Stimulated activated CD4-positive, alpha-beta T cell treated with anti-CD3 and anti-CD28 coated beads, Interleukin-1b, Interleukin-23, amount 100 ng/mL, for 24 hours (primary cell): Measurements from ENCODE around the gene TLR9.
A peak's percentile ranks its signal among the peaks of the same experiment; 100 is the strongest.
"Not testable (repeated sequence)": the region's sequence is repeated elsewhere in the genome, so short reads cannot be mapped to it uniquely, and the experiment has no call there.

Experiments
- DNase-seq, 4 experiments: peaks; one replicate each; pipeline ENCODE4 v3.0.0-alpha.2; 2020; ENCODE audit warnings: low read depth in 4 of 4, low spot score in 1 of 4

Gene TLR9

GRCh38 chr3:52225452-52226228 is at the start of gene TLR9:
TSS of gene TLR9 (minus strand) at chr3:52225645. CDS start at chr3:52225529, 116 bp downstream.
- no peak for DNase-seq

- DNase-seq = not testable (repeated sequence)
Measured at GRCh38 chr3:52274781-52275180, 49.3 kb upstream of the TLR9 start.

- no peak for DNase-seq
Measured at GRCh38 chr3:52272831-52273230, 47.4 kb upstream of the TLR9 start.

- DNase-seq = not testable (repeated sequence)
Measured at GRCh38 chr3:52272172-52272571, 46.7 kb upstream of the TLR9 start.

- no peak for DNase-seq
Measured at GRCh38 chr3:52270252-52270754, 44.9 kb upstream of the TLR9 start.

- no peak for DNase-seq
Measured at GRCh38 chr3:52269776-52270175, 44.3 kb upstream of the TLR9 start.

GRCh38 chr3:52268036-52268435 is 42.6 kb upstream of the TLR9 start:
- DNase-seq = no peak

GRCh38 chr3:52265387-52265786 is 39.9 kb upstream of the TLR9 start:
- no peak for DNase-seq

- DNase-seq = no peak
Measured at GRCh38 chr3:52262447-52262846, 37.0 kb upstream of the TLR9 start.

- no peak for DNase-seq
Measured at GRCh38 chr3:52259448-52259847, 34.0 kb upstream of the TLR9 start.

GRCh38 chr3:52259035-52259434 is 33.6 kb upstream of the TLR9 start:
- DNase-seq = no peak

GRCh38 chr3:52257911-52258310 is 32.5 kb upstream of the TLR9 start:
- no peak for DNase-seq

- no peak for DNase-seq
Measured at GRCh38 chr3:52256622-52257021, 31.2 kb upstream of the TLR9 start.

GRCh38 chr3:52256159-52256558 is 30.7 kb upstream of the TLR9 start:
- no peak for DNase-seq

- DNase-seq = no peak
Measured at GRCh38 chr3:52254608-52255007, 29.2 kb upstream of the TLR9 start.

- DNase-seq = peak in 3 of 4 experiments; percentile 54 to 78 (median 64)
Measured at GRCh38 chr3:52253314-52254304, 28.2 kb upstream of the TLR9 start.

GRCh38 chr3:52250122-52250521 is 24.7 kb upstream of the TLR9 start:
- DNase-seq = no peak

GRCh38 chr3:52249683-52250082 is 24.2 kb upstream of the TLR9 start:
- DNase-seq = no peak

- no peak for DNase-seq
Measured at GRCh38 chr3:52248816-52249547, 23.5 kb upstream of the TLR9 start.

GRCh38 chr3:52248165-52248541 is 22.7 kb upstream of the TLR9 start:
- DNase-seq = no peak
